ENCODE results near the gene LUC7L2.

- TF ChIP-seq, protein P1, sequence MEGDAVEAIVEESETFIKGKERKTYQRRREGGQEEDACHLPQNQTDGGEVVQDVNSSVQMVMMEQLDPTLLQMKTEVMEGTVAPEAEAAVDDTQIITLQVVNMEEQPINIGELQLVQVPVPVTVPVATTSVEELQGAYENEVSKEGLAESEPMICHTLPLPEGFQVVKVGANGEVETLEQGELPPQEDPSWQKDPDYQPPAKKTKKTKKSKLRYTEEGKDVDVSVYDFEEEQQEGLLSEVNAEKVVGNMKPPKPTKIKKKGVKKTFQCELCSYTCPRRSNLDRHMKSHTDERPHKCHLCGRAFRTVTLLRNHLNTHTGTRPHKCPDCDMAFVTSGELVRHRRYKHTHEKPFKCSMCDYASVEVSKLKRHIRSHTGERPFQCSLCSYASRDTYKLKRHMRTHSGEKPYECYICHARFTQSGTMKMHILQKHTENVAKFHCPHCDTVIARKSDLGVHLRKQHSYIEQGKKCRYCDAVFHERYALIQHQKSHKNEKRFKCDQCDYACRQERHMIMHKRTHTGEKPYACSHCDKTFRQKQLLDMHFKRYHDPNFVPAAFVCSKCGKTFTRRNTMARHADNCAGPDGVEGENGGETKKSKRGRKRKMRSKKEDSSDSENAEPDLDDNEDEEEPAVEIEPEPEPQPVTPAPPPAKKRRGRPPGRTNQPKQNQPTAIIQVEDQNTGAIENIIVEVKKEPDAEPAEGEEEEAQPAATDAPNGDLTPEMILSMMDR (IDR thresholded peaks at IDR 0.05): no peak
- no peak for TF ChIP-seq POLR2A (IDR thresholded peaks at IDR 0.05)
Measured at GRCh38 chr7:139403601-139404000, 43.9 kb downstream of the LUC7L2 start.

Measured in body of pancreas (tissue), 4 donors.